ENCODE results near the gene KLHL2.
"Not testable (repeated sequence)": the region's sequence is repeated elsewhere in the genome, so short reads cannot be mapped to it uniquely, and the experiment has no call there.

DNA sequence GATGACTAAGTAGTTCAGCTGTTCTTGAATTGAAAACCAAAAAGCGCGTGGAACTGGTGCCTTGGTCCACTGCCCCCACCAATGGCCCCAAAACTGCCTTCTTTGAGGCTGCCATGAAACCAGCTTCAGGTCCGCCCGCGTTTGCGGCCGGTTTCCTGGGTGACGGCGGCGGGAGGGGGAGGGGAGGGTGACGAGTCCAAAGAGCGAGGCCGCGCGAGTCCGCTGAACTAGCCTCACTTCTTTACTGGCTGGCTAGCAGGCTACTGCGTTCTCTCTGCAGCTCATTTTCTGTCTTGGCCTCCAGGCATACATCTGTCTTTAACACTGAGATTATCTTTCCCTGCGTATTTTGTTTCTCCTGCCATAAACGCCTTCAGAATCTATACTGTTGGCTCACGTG, 72.2 kb downstream of the KLHL2 start:
- TF ChIP-seq, protein P1, sequence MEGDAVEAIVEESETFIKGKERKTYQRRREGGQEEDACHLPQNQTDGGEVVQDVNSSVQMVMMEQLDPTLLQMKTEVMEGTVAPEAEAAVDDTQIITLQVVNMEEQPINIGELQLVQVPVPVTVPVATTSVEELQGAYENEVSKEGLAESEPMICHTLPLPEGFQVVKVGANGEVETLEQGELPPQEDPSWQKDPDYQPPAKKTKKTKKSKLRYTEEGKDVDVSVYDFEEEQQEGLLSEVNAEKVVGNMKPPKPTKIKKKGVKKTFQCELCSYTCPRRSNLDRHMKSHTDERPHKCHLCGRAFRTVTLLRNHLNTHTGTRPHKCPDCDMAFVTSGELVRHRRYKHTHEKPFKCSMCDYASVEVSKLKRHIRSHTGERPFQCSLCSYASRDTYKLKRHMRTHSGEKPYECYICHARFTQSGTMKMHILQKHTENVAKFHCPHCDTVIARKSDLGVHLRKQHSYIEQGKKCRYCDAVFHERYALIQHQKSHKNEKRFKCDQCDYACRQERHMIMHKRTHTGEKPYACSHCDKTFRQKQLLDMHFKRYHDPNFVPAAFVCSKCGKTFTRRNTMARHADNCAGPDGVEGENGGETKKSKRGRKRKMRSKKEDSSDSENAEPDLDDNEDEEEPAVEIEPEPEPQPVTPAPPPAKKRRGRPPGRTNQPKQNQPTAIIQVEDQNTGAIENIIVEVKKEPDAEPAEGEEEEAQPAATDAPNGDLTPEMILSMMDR (IDR thresholded peaks at IDR 0.05; ENCODE audit: extremely low read depth in 1 of 2, insufficient read depth in 1 of 2, low read depth in 1 of 2, low read length in 2 of 2): not testable (repeated sequence)
- TF ChIP-seq POLR2A (IDR thresholded peaks at IDR 0.05; ENCODE audit: low read depth, low read length); GATA2 (IDR thresholded peaks at IDR 0.05; ENCODE audit: insufficient read depth, insufficient read length, low read depth, low read length); EZH2 (IDR thresholded peaks at IDR 0.05; ENCODE audit: borderline replicate concordance, low read depth, low read length, severe bottlenecking); POLR2AphosphoS5 (IDR thresholded peaks at IDR 0.05; ENCODE audit: insufficient read depth, low read depth, low read length); JUN (IDR thresholded peaks at IDR 0.05; ENCODE audit: borderline replicate concordance, insufficient read depth, insufficient read length, low read depth): not testable (repeated sequence)
- TF ChIP-seq, protein P2, sequence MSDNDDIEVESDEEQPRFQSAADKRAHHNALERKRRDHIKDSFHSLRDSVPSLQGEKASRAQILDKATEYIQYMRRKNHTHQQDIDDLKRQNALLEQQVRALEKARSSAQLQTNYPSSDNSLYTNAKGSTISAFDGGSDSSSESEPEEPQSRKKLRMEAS (IDR thresholded peaks at IDR 0.05; ENCODE audit: insufficient read depth, insufficient read length): not testable (repeated sequence)

Measured in endothelial cell of umbilical vein (primary cell).